Endodermal cell (in vitro differentiated cells): ENCODE results near the gene SRP9. TPM values are rescaled to one million over a fixed set of nuclear protein-coding genes. Genes with fewer than 3 reads are reported as not detected.

ENCODE experiments used
- DNase-seq: peaks from one replicate; pipeline ENCODE4 v3.0.0-alpha.2; 2017
- H3K27ac ChIP-seq: 2 replicates; pipeline ENCODE4 v1.5.1; 2013; ENCODE audit warnings: mild to moderate bottlenecking, low read depth, low read length, moderate library complexity
- H3K27me3 ChIP-seq: 2 replicates; pipeline ENCODE4 v1.6.1; 2013; ENCODE audit warnings: mild to moderate bottlenecking, low read length, moderate library complexity; ENCODE audit not compliant: insufficient read depth, control insufficient read depth, poor library complexity, severe bottlenecking
- H3K36me3 ChIP-seq: 2 replicates; pipeline ENCODE4 v1.7.0; 2013; ENCODE audit warnings: mild to moderate bottlenecking, low read length, moderate library complexity; ENCODE audit not compliant: control insufficient read depth, insufficient read depth
- H3K4me1 ChIP-seq: one replicate; pipeline ENCODE4 v1.7.0; 2013; ENCODE audit warnings: low read length; ENCODE audit not compliant: control insufficient read depth, insufficient read depth
- H3K4me3 ChIP-seq: 2 replicates; pipeline ENCODE4 v1.5.1; 2013; ENCODE audit warnings: mild to moderate bottlenecking, low read length, moderate library complexity
- H3K9ac ChIP-seq: 2 replicates; pipeline ENCODE4 v1.6.1; 2013; ENCODE audit warnings: mild to moderate bottlenecking, low read length, moderate library complexity; ENCODE audit not compliant: poor library complexity, severe bottlenecking; ENCODE audit errors: extremely low read depth
- H3K9me3 ChIP-seq: 2 replicates; pipeline ENCODE4 v1.6.1; 2013; ENCODE audit warnings: mild to moderate bottlenecking, low read length, moderate library complexity; ENCODE audit not compliant: control insufficient read depth
- H3K27ac Mint-ChIP-seq: 2 replicates; pipeline ENCODE4 v1.8.0; 2020; ENCODE audit warnings: mixed read lengths
- H3K27me3 Mint-ChIP-seq: 2 replicates; pipeline ENCODE4 v1.8.0; 2021; ENCODE audit warnings: mild to moderate bottlenecking, mixed read lengths; ENCODE audit not compliant: insufficient read depth
- H3K36me3 Mint-ChIP-seq: 2 replicates; pipeline ENCODE4 v1.8.0; 2020; ENCODE audit warnings: low read depth, mixed read lengths
- H3K4me1 Mint-ChIP-seq: 2 replicates; pipeline ENCODE4 v1.8.0; 2020; ENCODE audit warnings: mixed read lengths
- H3K4me3 Mint-ChIP-seq: 2 replicates; pipeline ENCODE4 v1.8.0; 2020; ENCODE audit warnings: mild to moderate bottlenecking, moderate library complexity, mixed read lengths
- H3K9me3 Mint-ChIP-seq: 2 replicates; pipeline ENCODE4 v1.8.0; 2020; ENCODE audit warnings: mild to moderate bottlenecking, mixed read lengths
- WGBS, 2 experiments: methylation state at CpG; one replicate each; pipeline versions ENCODE4 v1.1.5 to v1.1.7; 2013; ENCODE audit warnings: missing lambda C conversion rate in 2 of 2, mixed read lengths in 1 of 2; ENCODE audit not compliant: insufficient coverage in 1 of 2, insufficient read length in 1 of 2; 5-methylcytosine and 5-hydroxymethylcytosine counted together
- total RNA-seq, 2 donors: library from RNA; stranded (reverse); fragmentation: NEBNext Ultra II Directional in 1 of 2; extraction: Animal tissue kit (Norgen Biotek cat#: 25700) in 1 of 2; gene quantifications; 2 replicates in 1 of 2; 3 replicates in 1 of 2; pipeline ENCODE4 v1.2.1, GENCODE V29; 2021
- TF ChIP-seq, protein P1 (sequence below): fragments of 200-600 bp; sonication (generic); conservative IDR thresholded peaks from 2 replicates; pipeline ENCODE4 v1.5.0; 2021; ENCODE audit warnings: antibody characterized with exemption, mild to moderate bottlenecking

Gene SRP9
- total RNA-seq, 2 donors from 2014 or later = 286 to 319 TPM

DNA sequence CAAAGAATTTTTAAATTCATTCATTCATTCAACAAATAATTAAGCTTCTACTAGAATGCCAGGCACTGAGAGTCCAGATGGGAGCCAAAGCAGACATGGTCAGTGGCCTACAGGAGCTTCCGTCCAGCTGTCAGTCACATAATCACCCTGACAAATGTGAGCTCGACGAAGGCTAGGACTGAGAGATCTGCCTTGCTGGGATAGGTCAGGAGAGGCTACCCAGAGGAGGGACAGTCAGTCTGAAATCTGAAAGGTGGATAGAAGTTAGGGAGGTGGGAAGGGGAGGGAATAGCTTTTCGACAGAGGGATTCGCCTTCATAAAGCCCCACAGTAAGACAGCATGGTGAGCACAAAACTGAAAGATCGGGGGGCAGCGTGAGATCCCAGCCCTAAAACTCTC lies 40.6 kb downstream of the SRP9 start:
- no peak for DNase-seq
- Mint-ChIP-seq H3K27me3 (no peaks in the 10 kb centered on the region), H3K4me3 (no peak overlapping the region), H3K9me3 (no peaks in the 10 kb centered on the region), H3K4me1 (peaks cover 42% of the 10 kb centered on the region), H3K36me3 (peaks cover 42% of the 10 kb centered on the region), H3K27ac (peak overlapping the region; percentile 93)
- Histone ChIP-seq H3K27me3 (no peaks in the 10 kb centered on the region), H3K4me3 (no peak overlapping the region), H3K9me3 (no peaks in the 10 kb centered on the region), H3K9ac (no peak overlapping the region), H3K27ac (no peak overlapping the region), H3K36me3 (peaks cover 70% of the 10 kb centered on the region), H3K4me1 (peaks cover 14% of the 10 kb centered on the region)
- WGBS, 2 experiments = 88 to 96% methylated on average over 5 to 7 of the region's 7 CpGs
- TF ChIP-seq, protein P1, sequence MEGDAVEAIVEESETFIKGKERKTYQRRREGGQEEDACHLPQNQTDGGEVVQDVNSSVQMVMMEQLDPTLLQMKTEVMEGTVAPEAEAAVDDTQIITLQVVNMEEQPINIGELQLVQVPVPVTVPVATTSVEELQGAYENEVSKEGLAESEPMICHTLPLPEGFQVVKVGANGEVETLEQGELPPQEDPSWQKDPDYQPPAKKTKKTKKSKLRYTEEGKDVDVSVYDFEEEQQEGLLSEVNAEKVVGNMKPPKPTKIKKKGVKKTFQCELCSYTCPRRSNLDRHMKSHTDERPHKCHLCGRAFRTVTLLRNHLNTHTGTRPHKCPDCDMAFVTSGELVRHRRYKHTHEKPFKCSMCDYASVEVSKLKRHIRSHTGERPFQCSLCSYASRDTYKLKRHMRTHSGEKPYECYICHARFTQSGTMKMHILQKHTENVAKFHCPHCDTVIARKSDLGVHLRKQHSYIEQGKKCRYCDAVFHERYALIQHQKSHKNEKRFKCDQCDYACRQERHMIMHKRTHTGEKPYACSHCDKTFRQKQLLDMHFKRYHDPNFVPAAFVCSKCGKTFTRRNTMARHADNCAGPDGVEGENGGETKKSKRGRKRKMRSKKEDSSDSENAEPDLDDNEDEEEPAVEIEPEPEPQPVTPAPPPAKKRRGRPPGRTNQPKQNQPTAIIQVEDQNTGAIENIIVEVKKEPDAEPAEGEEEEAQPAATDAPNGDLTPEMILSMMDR = no peak

DNA sequence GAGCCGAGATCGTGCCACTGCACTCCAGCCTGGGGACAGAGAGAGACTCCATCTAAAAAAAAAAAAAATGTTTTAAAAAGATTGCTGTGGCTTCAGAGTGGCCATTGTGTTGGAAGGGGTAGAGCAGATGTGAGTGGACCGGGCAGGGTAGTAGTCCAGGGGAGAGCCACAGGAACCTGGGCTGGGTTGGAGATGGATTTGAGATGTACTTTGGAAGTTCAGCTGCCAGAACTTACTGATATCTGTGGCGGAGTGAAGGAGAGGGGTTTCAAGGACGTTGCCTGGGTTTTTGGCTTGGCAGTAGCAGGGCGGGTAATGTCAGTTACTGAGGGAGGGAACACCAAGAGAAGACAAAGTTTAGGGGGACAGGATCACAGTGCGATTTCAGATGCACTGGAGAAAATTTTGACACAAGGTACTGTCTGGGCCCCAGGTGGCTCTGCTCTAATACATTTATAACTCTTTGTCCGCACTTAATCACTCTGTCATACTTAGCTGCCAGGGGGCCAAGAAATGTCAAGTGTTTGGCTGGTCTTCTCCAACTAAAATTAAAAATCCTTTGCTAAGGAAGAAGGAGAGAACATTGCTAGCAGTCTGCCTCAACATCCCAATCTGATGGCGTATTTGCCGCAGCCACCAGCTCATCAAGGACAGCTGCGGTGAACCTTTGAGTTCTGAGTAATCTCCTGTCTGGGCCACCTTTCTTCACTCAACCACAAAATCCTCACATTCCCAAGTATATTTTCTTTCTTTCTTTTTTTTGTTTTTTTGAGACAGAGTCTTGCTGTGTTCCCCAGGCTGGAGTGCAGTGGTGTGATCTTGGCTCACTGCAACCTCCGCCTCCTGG lies 41.9 kb downstream of the SRP9 start:
- no peak overlapping the region for H3K4me3 Mint-ChIP-seq

DNA sequence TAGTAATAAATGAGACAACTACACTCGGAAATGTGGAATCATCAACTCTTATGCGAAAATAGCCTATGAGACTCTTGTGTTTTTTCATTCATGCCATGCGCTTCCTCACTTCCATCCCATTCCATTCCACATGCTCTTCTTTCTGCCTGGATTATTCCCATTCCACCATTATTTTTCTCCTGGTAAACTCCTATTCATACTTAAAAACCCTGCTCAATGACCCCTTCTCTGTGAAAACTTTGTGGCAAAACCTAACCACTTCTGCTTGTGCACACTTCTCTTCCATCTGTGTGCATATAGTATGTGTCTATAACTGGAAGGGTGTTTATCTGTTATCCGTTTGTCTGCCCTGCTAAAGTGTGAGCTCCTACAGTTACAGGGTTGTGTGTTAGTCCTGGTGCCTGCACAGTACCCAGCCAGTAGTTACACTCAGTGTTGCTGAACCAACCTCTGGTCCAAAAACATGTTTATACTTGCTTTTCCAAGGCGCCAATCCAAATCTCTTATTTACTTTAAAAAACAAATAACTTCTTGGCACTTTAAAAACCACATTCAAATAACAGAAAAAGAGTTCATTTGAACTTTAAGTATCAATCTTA lies 43.0 kb downstream of the SRP9 start:
- Histone ChIP-seq H3K9ac (no peak overlapping the region), H3K27me3 (no peaks in the 10 kb centered on the region), H3K4me3 (no peak overlapping the region), H3K36me3 (peaks cover 54% of the 10 kb centered on the region), H3K9me3 (no peaks in the 10 kb centered on the region), H3K27ac (no peak overlapping the region), H3K4me1 (peaks cover 27% of the 10 kb centered on the region)
- no peak for DNase-seq
- no peak overlapping the region for H3K4me3 Mint-ChIP-seq
- TF ChIP-seq, protein P1 = no peak
- peaks cover 51% of the 10 kb centered on the region for H3K4me1 Mint-ChIP-seq
- peaks cover 34% of the 10 kb centered on the region for H3K36me3 Mint-ChIP-seq
- no peaks in the 10 kb centered on the region for H3K9me3 Mint-ChIP-seq
- WGBS, 2 experiments = 89 to 90% methylated on average over 4 to 5 of the region's 5 CpGs
- H3K27me3 Mint-ChIP-seq = no peaks in the 10 kb centered on the region
- no peak overlapping the region for H3K27ac Mint-ChIP-seq

More for the DNA sequence above, 41.9 kb downstream of the SRP9 start:
- H3K9me3 ChIP-seq = no peaks in the 10 kb centered on the region
- H3K27ac ChIP-seq = no peak overlapping the region
- WGBS, 2 experiments = 93 to 96% methylated on average over 9 to 12 of the region's 12 CpGs
- H3K27me3 ChIP-seq = no peaks in the 10 kb centered on the region
- Mint-ChIP-seq H3K9me3 (no peaks in the 10 kb centered on the region), H3K27me3 (no peaks in the 10 kb centered on the region), H3K36me3 (peaks cover 37% of the 10 kb centered on the region), H3K4me1 (peaks cover 45% of the 10 kb centered on the region), H3K27ac (peak overlapping the region; percentile 52)
- no peak overlapping the region for H3K9ac ChIP-seq
- DNase-seq = no peak
- H3K4me3 ChIP-seq = no peak overlapping the region
- peaks cover 63% of the 10 kb centered on the region for H3K36me3 ChIP-seq
- TF ChIP-seq, protein P1 = no peak
- peaks cover 22% of the 10 kb centered on the region for H3K4me1 ChIP-seq
